ENCODE measurements around the gene ZBED2.

DNA sequence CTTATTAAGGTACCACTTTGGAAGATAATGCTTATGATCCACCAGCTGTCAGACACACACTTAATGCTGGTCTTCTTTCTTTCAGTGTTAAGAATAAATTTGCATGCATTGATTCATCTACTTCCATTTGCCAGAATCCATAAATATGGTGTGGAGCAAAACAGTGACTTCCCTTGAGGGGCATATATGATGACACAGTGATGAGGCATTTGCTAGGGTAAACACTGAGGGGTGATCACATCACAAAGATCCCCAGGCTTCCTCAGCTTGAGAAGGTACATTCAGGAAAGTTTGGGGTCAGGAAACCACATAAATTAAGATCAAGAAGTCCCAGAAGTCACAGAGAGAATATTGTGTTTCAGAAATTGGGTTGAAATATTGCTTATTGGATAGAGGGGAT, 9.9 kb upstream of the ZBED2 start:
- TF ChIP-seq, protein P1, sequence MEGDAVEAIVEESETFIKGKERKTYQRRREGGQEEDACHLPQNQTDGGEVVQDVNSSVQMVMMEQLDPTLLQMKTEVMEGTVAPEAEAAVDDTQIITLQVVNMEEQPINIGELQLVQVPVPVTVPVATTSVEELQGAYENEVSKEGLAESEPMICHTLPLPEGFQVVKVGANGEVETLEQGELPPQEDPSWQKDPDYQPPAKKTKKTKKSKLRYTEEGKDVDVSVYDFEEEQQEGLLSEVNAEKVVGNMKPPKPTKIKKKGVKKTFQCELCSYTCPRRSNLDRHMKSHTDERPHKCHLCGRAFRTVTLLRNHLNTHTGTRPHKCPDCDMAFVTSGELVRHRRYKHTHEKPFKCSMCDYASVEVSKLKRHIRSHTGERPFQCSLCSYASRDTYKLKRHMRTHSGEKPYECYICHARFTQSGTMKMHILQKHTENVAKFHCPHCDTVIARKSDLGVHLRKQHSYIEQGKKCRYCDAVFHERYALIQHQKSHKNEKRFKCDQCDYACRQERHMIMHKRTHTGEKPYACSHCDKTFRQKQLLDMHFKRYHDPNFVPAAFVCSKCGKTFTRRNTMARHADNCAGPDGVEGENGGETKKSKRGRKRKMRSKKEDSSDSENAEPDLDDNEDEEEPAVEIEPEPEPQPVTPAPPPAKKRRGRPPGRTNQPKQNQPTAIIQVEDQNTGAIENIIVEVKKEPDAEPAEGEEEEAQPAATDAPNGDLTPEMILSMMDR (IDR thresholded peaks at IDR 0.05; ENCODE audit: insufficient read depth, low read length): no peak
- TF ChIP-seq, protein P2, sequence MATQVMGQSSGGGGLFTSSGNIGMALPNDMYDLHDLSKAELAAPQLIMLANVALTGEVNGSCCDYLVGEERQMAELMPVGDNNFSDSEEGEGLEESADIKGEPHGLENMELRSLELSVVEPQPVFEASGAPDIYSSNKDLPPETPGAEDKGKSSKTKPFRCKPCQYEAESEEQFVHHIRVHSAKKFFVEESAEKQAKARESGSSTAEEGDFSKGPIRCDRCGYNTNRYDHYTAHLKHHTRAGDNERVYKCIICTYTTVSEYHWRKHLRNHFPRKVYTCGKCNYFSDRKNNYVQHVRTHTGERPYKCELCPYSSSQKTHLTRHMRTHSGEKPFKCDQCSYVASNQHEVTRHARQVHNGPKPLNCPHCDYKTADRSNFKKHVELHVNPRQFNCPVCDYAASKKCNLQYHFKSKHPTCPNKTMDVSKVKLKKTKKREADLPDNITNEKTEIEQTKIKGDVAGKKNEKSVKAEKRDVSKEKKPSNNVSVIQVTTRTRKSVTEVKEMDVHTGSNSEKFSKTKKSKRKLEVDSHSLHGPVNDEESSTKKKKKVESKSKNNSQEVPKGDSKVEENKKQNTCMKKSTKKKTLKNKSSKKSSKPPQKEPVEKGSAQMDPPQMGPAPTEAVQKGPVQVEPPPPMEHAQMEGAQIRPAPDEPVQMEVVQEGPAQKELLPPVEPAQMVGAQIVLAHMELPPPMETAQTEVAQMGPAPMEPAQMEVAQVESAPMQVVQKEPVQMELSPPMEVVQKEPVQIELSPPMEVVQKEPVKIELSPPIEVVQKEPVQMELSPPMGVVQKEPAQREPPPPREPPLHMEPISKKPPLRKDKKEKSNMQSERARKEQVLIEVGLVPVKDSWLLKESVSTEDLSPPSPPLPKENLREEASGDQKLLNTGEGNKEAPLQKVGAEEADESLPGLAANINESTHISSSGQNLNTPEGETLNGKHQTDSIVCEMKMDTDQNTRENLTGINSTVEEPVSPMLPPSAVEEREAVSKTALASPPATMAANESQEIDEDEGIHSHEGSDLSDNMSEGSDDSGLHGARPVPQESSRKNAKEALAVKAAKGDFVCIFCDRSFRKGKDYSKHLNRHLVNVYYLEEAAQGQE (IDR thresholded peaks at IDR 0.05; ENCODE audit: insufficient replicate concordance, low read depth): no peak

Measured in HL-60 (cell line).